H1 (cell line): ENCODE measurements around the gene TECR. TPM values are rescaled to one million over a fixed set of nuclear protein-coding genes. Genes with fewer than 3 reads are reported as not detected.

Source experiments
- SAP30 ChIP-seq: fragments of 300-600 bp; sonication (generic); IDR thresholded peaks from 2 replicates; pipeline ENCODE4 v1.7.1; 2012; ENCODE audit warnings: low read length, moderate library complexity, mild to moderate bottlenecking, inconsistent platforms; ENCODE audit not compliant: insufficient read depth, insufficient replicate concordance
- polyA plus RNA-seq, 7 experiments: library from polyadenylated mRNA; depleted of rRNA in 3 of 7; stranded (reverse) in 5 of 7; unstranded in 2 of 7; fragments of >200 nt in 5 of 7; fragments of 200-250 nt in 2 of 7; gene quantifications; 1 replicate in 5 of 7; 2 replicates in 1 of 7; 4 replicates in 1 of 7; pipeline versions ENCODE4 v1.2.1 to v1.2.3, GENCODE V29; 2011 to 2013; ENCODE audit warnings: missing spikeins in 2 of 7, mixed read lengths in 2 of 7
- total RNA-seq: library from RNA; stranded (reverse); fragmentation: NEBNext Ultra II Directional; extraction: Animal tissue kit (Norgen Biotek cat#: 25700); gene quantifications from 2 replicates; pipeline ENCODE4 v1.2.1, GENCODE V29; 2021
- TF ChIP-seq, protein P1 (sequence below): IDR thresholded peaks from 2 replicates; pipeline ENCODE4 v1.6.1; 2012; ENCODE audit warnings: low read length, inconsistent platforms

Gene TECR
- total and polyA plus RNA-seq, 2 of the 8 experiments (the other 6 are each of a cell fraction or from before 2014, with no cell fraction given) = 172 to 405 TPM

- no peak for TF ChIP-seq SAP30
- TF ChIP-seq, protein P1, sequence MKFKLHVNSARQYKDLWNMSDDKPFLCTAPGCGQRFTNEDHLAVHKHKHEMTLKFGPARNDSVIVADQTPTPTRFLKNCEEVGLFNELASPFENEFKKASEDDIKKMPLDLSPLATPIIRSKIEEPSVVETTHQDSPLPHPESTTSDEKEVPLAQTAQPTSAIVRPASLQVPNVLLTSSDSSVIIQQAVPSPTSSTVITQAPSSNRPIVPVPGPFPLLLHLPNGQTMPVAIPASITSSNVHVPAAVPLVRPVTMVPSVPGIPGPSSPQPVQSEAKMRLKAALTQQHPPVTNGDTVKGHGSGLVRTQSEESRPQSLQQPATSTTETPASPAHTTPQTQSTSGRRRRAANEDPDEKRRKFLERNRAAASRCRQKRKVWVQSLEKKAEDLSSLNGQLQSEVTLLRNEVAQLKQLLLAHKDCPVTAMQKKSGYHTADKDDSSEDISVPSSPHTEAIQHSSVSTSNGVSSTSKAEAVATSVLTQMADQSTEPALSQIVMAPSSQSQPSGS = no peak
Measured at GRCh38 chr19:14517840-14518505, 11.4 kb upstream of the TECR start, which contains the start of gene DNAJB1 (continued).
